Lower leg skin (tissue), 4 donors: ENCODE measurements around the gene SLC9A9. TPM values are rescaled to one million over a fixed set of nuclear protein-coding genes. Genes with fewer than 3 reads are reported as not detected.

Experiments used
- DNase-seq, 2 donors: peaks; one replicate each; pipeline ENCODE4 v3.0.0-alpha.2; 2019; ENCODE audit warnings: low spot score in 2 of 2
- H3K4me3 ChIP-seq: fragments of 200-600 bp; sonication (generic); 2 replicates; pipeline ENCODE4 v1.5.1; 2017; ENCODE audit warnings: mild to moderate bottlenecking, low read depth; ENCODE audit not compliant: poor library complexity, severe bottlenecking
- POLR2A ChIP-seq, 2 donors: fragments of 450-650 bp; IDR thresholded peaks; one replicate each; pipeline ENCODE4 v1.6.1; 2016 to 2017; ENCODE audit warnings: antibody characterized with exemption in 2 of 2, mild to moderate bottlenecking in 1 of 2, moderate library complexity in 1 of 2
- WGBS, 2 donors: methylation state at CpG; one replicate each; pipeline ENCODE4 v1.1.5; 2018; 5-methylcytosine and 5-hydroxymethylcytosine counted together
- intact Hi-C: fragments of 100-400 bp; cut with DNase I; formaldehyde crosslinking; loops from one replicate; pipeline ENCODE4 v1.15.0; 2023; ENCODE audit warnings: low total_unique reads
- total RNA-seq, 4 donors: library from RNA; depleted of rRNA; stranded (reverse); fragments of >200 nt; gene quantifications; one replicate each; pipeline ENCODE4 v1.1.0, GENCODE V29; 2016
- TF ChIP-seq, protein P1 (sequence below), 3 donors: fragments of 450-650 bp; IDR thresholded peaks; one replicate each; pipeline ENCODE4 v1.5.1; 2016; ENCODE audit warnings: antibody characterized with exemption in 3 of 3, mild to moderate bottlenecking in 3 of 3, moderate library complexity in 2 of 3

SLC9A9 gene
- total RNA-seq, 4 donors from 2014 or later = 14.6 to 40.8 (median 23.7) TPM

DNA sequence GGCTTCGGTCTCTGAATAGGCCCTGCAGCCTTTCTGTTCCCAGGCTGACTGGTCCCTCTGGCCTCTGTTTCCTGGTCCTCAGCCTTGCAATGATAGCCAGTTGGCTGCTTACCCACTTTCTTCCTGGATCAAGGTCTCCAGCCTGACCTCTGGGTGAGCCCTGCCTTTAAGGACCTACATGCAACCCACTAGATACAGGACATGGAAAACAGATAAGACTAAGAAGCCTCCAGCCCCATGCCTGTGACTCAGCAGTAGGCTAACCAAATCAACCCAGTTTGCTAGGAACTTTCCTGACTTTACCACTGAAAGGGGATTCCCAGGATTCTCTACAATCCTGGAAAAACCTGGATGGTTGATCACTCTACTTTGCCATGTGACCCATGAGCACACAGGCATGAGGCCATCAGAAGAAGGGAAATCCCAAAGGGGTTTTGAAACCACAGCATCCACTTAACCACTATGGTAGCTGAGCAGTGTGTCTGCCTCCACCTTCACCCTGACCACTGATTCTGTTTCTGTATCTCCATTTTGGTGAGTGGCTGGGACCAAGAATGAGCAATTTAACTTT lies 540.6 kb downstream of the SLC9A9 start:
- H3K4me3 ChIP-seq = no peak overlapping the region
- intact Hi-C loops = no loop called here
- no peak for TF ChIP-seq POLR2A (IDR thresholded peaks at IDR 0.05)
- TF ChIP-seq, protein P1, sequence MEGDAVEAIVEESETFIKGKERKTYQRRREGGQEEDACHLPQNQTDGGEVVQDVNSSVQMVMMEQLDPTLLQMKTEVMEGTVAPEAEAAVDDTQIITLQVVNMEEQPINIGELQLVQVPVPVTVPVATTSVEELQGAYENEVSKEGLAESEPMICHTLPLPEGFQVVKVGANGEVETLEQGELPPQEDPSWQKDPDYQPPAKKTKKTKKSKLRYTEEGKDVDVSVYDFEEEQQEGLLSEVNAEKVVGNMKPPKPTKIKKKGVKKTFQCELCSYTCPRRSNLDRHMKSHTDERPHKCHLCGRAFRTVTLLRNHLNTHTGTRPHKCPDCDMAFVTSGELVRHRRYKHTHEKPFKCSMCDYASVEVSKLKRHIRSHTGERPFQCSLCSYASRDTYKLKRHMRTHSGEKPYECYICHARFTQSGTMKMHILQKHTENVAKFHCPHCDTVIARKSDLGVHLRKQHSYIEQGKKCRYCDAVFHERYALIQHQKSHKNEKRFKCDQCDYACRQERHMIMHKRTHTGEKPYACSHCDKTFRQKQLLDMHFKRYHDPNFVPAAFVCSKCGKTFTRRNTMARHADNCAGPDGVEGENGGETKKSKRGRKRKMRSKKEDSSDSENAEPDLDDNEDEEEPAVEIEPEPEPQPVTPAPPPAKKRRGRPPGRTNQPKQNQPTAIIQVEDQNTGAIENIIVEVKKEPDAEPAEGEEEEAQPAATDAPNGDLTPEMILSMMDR (IDR thresholded peaks at IDR 0.05) = no peak
- no peak for DNase-seq
- WGBS, 2 donors = 87 to 90% methylated on average over 1 of the region's 1 CpG

DNA sequence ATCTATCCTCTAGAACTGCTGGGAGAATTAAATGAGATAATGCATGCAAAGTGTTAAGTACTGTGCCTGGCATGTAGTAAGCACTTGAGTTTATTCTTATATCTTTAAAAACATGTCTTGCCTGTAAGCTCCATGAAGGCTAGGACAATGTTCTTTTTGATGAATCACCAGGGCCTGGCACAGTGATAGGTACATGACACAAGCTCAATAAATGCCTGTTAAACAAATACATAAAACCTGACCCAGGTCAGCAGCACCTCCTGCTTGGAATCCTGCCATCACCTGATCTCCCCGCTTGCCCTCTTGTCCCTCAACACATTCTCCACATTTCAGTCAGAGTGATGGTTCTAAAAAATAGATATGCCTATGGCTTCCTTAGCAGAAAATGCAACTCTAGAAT lies 541.9 kb downstream of the SLC9A9 start:
- TF ChIP-seq POLR2A (IDR thresholded peaks at IDR 0.05) = no peak
- TF ChIP-seq, protein P1 (IDR thresholded peaks at IDR 0.05) = no peak
- intact Hi-C loops = no loop called here
- DNase-seq = no peak
- 83 to 86% methylated on average over 1 of the region's 1 CpG for WGBS, 2 donors
- no peak overlapping the region for H3K4me3 ChIP-seq

DNA sequence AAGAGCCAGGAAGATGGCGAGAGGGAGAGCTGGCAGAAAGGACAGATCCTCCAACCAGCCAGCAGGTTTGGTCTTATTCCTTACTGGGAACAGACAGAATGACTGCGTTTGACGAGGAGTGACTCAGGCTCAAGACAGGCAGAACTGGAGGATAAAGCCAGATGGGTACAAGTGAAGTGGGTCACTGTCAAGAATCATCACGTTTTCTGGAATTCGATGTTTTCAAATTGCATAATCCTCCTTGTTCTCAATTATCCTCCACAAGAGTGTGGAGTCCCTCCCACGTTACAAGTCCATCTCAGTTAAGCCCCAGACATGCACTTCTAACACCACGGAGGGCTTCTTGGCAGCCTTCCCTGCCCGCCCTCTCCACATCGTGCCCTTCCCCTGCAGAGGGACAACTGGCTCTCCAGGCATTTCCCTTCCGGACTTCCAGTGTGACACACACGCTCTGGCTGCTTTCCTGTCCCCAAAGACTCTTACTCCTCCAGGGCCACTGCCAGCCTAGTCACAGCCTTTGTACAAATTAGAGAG lies 545.6 kb downstream of the SLC9A9 start:
- DNase-seq = peak; percentile 28 to 87
- 21 to 32% methylated on average over 10 to 11 of the region's 11 CpGs for WGBS, 2 donors
- no peak overlapping the region for H3K4me3 ChIP-seq
- intact Hi-C loops = no loop called here
- TF ChIP-seq POLR2A (IDR thresholded peaks at IDR 0.05) = no peak
- TF ChIP-seq, protein P1 (IDR thresholded peaks at IDR 0.05) = no peak

DNA sequence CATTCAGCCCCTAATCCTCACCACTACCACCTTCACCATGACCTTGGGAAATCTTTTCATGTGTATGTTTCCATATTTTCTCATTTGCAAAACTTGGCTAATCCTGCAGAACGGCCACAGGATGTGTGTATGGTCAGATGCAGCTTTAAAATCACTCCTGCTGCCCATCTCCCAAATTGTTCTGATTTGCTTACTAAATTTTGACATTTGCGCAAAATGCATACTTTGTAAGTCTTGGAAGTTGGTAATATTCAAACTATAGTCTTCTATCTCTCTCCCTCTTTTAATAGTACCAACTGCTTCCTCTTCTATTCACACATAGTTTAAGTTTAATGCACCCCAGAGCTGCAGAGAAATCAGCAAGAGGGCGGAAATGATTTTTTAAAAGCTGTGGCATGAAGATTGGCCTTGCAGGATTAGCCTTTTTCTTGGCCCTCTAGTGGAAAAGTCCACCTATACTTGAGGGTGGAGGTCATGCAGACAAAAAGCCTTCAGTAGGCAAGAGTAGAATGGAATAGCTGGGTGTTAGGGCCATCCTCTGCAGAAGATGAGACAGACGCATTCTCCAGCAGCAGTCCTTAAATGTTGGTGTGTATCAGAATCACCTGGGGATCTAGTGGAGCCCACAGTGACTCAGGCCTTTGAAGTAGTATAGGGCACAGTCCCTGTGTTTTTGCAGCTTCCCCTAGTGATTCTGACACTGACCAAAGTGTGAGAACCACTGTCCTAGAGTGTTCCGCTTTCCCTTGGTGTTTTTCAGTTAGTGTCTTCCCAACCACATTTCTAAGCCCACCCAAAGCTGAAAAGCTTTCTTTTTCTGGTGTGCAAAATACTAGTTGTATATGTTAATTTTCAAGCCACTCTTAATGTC lies 547.0 kb downstream of the SLC9A9 start:
- DNase-seq = no peak
- no peak overlapping the region for H3K4me3 ChIP-seq
- TF ChIP-seq, protein P1 (IDR thresholded peaks at IDR 0.05) = no peak
- no peak for TF ChIP-seq POLR2A (IDR thresholded peaks at IDR 0.05)
- WGBS, 2 donors = 79 to 87% methylated on average over 5 of the region's 5 CpGs
- intact Hi-C loops = no loop called here

DNA sequence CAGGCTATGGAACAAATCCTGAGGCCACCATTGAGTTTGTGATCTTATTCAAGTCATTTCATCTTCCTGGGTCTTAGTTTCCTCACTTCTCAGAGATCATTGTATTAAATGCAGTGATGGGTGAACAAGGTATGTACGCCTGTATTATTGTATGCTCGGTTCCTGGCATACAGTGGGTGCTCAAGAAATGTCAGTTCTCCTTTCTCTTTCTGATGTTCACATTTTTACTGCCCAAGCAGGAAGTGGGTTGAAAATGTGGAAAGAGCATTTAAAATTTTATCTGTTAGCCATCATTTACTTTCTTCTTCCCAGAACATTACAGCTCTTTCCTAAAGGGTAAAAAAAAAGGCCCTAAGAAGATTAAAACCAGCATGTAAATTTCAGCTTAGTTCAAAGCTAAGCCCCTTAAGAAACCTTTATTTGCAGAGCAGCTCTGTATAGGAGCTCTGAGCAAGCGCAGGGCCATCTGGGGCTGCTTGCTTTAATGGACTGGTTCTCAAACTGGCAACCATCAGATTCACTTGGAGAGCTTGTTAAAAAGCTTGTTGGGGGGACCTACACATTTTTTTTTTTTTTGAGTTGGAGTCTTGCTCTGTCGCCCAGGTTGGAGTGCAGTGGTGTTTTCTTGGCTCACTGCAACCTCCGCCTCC lies 549.3 kb downstream of the SLC9A9 start:
- intact Hi-C loops = no loop called here
- 90 to 94% methylated on average over 5 of the region's 5 CpGs for whole genome bisulfite sequencing, 2 donors
- TF ChIP-seq, protein P1 (IDR thresholded peaks at IDR 0.05) = no peak
- TF ChIP-seq POLR2A (IDR thresholded peaks at IDR 0.05) = no peak
- no peak overlapping the region for H3K4me3 ChIP-seq
- DNase-seq = no peak
